HepG2 (cell line): Measurements from ENCODE around the gene CCDC175.

ENCODE experiments used
- CHD2 ChIP-seq: IDR thresholded peaks from 2 replicates; pipeline ENCODE4 v1.6.1; 2011; ENCODE audit warnings: low read depth, low read length, improper control_type of control experiment
- FOSL1 ChIP-seq: sonication (generic); formaldehyde crosslinking; IDR thresholded peaks from 2 replicates; pipeline ENCODE4 v1.9.0; 2021; ENCODE audit warnings: missing genetic modification reagents, borderline replicate concordance
- JUNB ChIP-seq: sonication (generic); formaldehyde crosslinking; IDR thresholded peaks from 2 replicates; pipeline ENCODE4 v1.8.0; 2022; ENCODE audit warnings: missing genetic modification reagents, mild to moderate bottlenecking, borderline replicate concordance
- POLR2A ChIP-seq, 2 experiments: IDR thresholded peaks; 2 replicates each; pipeline ENCODE4 v1.6.1; 2011; ENCODE audit warnings: low read depth in 2 of 2, low read length in 2 of 2, mild to moderate bottlenecking in 1 of 2, moderate library complexity in 1 of 2; ENCODE audit not compliant: insufficient read depth in 1 of 2
- TEAD3 ChIP-seq: optimal IDR thresholded peaks from 2 replicates; pipeline ENCODE3; 2016; ENCODE audit warnings: borderline replicate concordance
- TP53 ChIP-seq: sonication (generic); formaldehyde crosslinking; conservative IDR thresholded peaks from 2 replicates; pipeline ENCODE4 v1.4.0; 2020; ENCODE audit warnings: missing genetic modification reagents
- ZNF224 ChIP-seq: sonication (generic); formaldehyde crosslinking; IDR thresholded peaks from 2 replicates; pipeline ENCODE4 v1.5.0; 2020; ENCODE audit warnings: mild to moderate bottlenecking, missing genetic modification reagents
- ZNF232 ChIP-seq: sonication (generic); formaldehyde crosslinking; IDR thresholded peaks from 2 replicates; pipeline ENCODE4 v1.4.0; 2020; ENCODE audit warnings: missing genetic modification reagents, borderline replicate concordance
- ZNF709 ChIP-seq: sonication (generic); formaldehyde crosslinking; IDR thresholded peaks from 2 replicates; pipeline ENCODE4 v1.5.0; 2020; ENCODE audit warnings: mild to moderate bottlenecking, missing genetic modification reagents
- ZNF891 ChIP-seq: sonication (generic); formaldehyde crosslinking; IDR thresholded peaks from 2 replicates; pipeline ENCODE4 v1.5.0; 2020; ENCODE audit warnings: mild to moderate bottlenecking, missing genetic modification reagents
- TF ChIP-seq, protein P1 (sequence below): sonication (generic); formaldehyde crosslinking; IDR thresholded peaks from 2 replicates; pipeline ENCODE4 v1.5.0; 2020; ENCODE audit warnings: mild to moderate bottlenecking, missing genetic modification reagents, moderate library complexity
- TF ChIP-seq, protein P2 (sequence below): IDR thresholded peaks from 2 replicates; pipeline ENCODE4 v1.6.1; 2016; ENCODE audit warnings: mild to moderate bottlenecking, missing biosample characterization, missing genetic modification reagents
- TF ChIP-seq, protein P3 (sequence below): sonication (generic); formaldehyde crosslinking; IDR thresholded peaks from 2 replicates; pipeline ENCODE4 v1.5.1; 2020; ENCODE audit warnings: mild to moderate bottlenecking, missing genetic modification reagents, moderate library complexity

DNA sequence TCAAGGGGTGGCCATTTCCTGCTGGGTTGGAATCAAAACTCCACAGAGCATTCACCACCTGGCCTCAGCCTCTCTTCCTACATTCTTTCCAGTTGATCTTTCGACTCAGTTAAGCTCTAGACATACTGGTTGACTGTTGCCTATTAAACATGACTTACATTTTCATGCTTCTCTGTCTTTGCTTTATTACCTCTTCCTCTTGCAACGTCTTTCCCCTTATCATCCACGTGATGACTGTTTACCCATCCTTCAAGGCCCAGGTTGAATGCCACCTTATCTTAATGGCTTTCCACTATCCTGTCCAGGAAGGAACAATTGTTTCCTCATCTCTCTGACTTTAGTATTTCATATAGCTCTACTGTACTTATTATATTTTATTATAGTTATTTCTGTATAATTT lies 24.4 kb upstream of the CCDC175 start:
- TF ChIP-seq POLR2A (IDR thresholded peaks at IDR 0.05; ENCODE audit: insufficient read depth in 1 of 2, low read depth in 2 of 2, low read length in 2 of 2) (no peak), CHD2 (no peak), FOSL1 (CRISPR knock-in tag) (no peak), ZNF224 (CRISPR knock-in tag) (no peak), TP53 (no peak), JUNB (CRISPR knock-in tag) (no peak), ZNF232 (CRISPR knock-in tag) (no peak), ZNF891 (CRISPR knock-in tag) (no peak), ZNF709 (CRISPR knock-in tag) (no peak), TEAD3 (no peak)
- TF ChIP-seq, protein P1, sequence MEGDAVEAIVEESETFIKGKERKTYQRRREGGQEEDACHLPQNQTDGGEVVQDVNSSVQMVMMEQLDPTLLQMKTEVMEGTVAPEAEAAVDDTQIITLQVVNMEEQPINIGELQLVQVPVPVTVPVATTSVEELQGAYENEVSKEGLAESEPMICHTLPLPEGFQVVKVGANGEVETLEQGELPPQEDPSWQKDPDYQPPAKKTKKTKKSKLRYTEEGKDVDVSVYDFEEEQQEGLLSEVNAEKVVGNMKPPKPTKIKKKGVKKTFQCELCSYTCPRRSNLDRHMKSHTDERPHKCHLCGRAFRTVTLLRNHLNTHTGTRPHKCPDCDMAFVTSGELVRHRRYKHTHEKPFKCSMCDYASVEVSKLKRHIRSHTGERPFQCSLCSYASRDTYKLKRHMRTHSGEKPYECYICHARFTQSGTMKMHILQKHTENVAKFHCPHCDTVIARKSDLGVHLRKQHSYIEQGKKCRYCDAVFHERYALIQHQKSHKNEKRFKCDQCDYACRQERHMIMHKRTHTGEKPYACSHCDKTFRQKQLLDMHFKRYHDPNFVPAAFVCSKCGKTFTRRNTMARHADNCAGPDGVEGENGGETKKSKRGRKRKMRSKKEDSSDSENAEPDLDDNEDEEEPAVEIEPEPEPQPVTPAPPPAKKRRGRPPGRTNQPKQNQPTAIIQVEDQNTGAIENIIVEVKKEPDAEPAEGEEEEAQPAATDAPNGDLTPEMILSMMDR, result no peak
- TF ChIP-seq, protein P2, sequence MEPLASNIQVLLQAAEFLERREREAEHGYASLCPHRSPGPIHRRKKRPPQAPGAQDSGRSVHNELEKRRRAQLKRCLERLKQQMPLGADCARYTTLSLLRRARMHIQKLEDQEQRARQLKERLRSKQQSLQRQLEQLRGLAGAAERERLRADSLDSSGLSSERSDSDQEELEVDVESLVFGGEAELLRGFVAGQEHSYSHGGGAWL (CRISPR knock-in tag), result no peak
- TF ChIP-seq, protein P3, sequence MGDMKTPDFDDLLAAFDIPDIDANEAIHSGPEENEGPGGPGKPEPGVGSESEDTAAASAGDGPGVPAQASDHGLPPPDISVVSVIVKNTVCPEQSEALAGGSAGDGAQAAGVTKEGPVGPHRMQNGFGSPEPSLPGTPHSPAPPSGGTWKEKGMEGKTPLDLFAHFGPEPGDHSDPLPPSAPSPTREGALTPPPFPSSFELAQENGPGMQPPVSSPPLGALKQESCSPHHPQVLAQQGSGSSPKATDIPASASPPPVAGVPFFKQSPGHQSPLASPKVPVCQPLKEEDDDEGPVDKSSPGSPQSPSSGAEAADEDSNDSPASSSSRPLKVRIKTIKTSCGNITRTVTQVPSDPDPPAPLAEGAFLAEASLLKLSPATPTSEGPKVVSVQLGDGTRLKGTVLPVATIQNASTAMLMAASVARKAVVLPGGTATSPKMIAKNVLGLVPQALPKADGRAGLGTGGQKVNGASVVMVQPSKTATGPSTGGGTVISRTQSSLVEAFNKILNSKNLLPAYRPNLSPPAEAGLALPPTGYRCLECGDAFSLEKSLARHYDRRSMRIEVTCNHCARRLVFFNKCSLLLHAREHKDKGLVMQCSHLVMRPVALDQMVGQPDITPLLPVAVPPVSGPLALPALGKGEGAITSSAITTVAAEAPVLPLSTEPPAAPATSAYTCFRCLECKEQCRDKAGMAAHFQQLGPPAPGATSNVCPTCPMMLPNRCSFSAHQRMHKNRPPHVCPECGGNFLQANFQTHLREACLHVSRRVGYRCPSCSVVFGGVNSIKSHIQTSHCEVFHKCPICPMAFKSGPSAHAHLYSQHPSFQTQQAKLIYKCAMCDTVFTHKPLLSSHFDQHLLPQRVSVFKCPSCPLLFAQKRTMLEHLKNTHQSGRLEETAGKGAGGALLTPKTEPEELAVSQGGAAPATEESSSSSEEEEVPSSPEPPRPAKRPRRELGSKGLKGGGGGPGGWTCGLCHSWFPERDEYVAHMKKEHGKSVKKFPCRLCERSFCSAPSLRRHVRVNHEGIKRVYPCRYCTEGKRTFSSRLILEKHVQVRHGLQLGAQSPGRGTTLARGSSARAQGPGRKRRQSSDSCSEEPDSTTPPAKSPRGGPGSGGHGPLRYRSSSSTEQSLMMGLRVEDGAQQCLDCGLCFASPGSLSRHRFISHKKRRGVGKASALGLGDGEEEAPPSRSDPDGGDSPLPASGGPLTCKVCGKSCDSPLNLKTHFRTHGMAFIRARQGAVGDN (CRISPR knock-in tag), result no peak
